Peyer's patch (tissue), 4 donors: ENCODE data around the gene ZMIZ1. TPM values are rescaled to one million over a fixed set of nuclear protein-coding genes. Genes with fewer than 3 reads are reported as not detected.
A peak's percentile ranks its signal among the peaks of the same experiment; 100 is the strongest.

Source experiments
- DNase-seq, 3 donors: peaks; one replicate each; pipeline ENCODE4 v3.0.0-alpha.2; 2017 to 2019
- H3K27ac ChIP-seq, 4 donors: fragments of 200-600 bp; sonication (generic); one replicate each; pipeline ENCODE4 v1.5.1; 2016 to 2019
- H3K27me3 ChIP-seq, 2 donors: fragments of 200-600 bp; sonication (generic); one replicate each; pipeline ENCODE4 v1.5.1; 2019
- H3K36me3 ChIP-seq, 3 donors: fragments of 200-600 bp; sonication (generic); one replicate each; pipeline ENCODE4 v1.5.1; 2016 to 2019
- H3K4me1 ChIP-seq, 4 donors: fragments of 200-600 bp; sonication (generic); one replicate each; pipeline ENCODE4 v1.5.1; 2016 to 2019
- H3K4me3 ChIP-seq, 4 donors: fragments of 200-600 bp; sonication (generic); 1 replicate in 3 of 4; 2 replicates in 1 of 4; pipeline ENCODE4 v1.5.1; 2016 to 2019; ENCODE audit warnings: mild to moderate bottlenecking in 1 of 4
- H3K9me3 ChIP-seq, 4 donors: fragments of 200-600 bp; sonication (generic); one replicate each; pipeline ENCODE4 v1.5.1; 2016 to 2019; ENCODE audit warnings: mild to moderate bottlenecking in 1 of 4
- POLR2A ChIP-seq, 2 donors: fragments of 450-650 bp; IDR thresholded peaks; one replicate each; pipeline ENCODE4 v1.5.1; 2017; ENCODE audit warnings: antibody characterized with exemption in 2 of 2, mild to moderate bottlenecking in 2 of 2, moderate library complexity in 2 of 2
- total RNA-seq, 4 donors: library from RNA; depleted of rRNA; stranded (reverse); fragments of >200 nt; gene quantifications; one replicate each; pipeline ENCODE4 v1.1.0, GENCODE V29; 2016
- TF ChIP-seq, protein P1 (sequence below), 6 experiments: fragments of 450-650 bp in 4 of 6; fragments of 200-600 bp in 2 of 6; sonication (generic) in 1 of 6; IDR thresholded peaks; one replicate each; pipeline ENCODE4 v1.5.1; 2017 to 2019; ENCODE audit warnings: antibody characterized with exemption in 6 of 6, mild to moderate bottlenecking in 3 of 6, moderate library complexity in 1 of 6

Gene ZMIZ1
- total RNA-seq, 4 donors from 2014 or later, result 40.4 to 86.7 (median 73.2) TPM

DNA sequence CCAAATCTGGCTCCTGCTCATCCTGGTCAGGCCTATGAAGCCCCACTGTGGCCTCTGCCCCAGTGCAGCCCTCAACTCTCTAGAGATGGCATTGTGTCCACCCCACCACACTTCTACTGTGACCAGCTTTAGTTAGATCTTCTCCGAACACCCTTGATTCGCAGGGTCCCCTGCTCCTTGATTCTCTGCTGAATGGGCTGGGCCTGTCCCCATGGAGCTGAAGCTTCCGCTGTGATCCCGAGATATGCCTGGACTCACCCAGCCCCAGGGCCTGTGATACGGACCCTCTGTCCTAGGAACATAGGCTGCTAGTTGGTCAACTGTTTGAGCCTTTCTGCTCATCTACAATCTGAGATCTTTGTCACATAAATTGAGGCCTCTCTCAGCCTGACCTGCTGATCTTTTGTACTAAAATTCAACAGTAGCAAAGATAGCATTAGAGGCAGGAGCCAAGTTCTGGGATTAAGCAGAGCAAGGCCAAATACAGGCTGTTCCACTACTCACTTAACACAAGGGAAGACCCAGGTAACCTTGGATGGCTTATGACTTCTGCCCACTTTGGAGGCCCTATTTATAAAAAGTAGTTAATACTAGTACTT is 272.0 kb downstream of the ZMIZ1 start:
- H3K27ac ChIP-seq, result no peak overlapping the region
- TF ChIP-seq, protein P1, sequence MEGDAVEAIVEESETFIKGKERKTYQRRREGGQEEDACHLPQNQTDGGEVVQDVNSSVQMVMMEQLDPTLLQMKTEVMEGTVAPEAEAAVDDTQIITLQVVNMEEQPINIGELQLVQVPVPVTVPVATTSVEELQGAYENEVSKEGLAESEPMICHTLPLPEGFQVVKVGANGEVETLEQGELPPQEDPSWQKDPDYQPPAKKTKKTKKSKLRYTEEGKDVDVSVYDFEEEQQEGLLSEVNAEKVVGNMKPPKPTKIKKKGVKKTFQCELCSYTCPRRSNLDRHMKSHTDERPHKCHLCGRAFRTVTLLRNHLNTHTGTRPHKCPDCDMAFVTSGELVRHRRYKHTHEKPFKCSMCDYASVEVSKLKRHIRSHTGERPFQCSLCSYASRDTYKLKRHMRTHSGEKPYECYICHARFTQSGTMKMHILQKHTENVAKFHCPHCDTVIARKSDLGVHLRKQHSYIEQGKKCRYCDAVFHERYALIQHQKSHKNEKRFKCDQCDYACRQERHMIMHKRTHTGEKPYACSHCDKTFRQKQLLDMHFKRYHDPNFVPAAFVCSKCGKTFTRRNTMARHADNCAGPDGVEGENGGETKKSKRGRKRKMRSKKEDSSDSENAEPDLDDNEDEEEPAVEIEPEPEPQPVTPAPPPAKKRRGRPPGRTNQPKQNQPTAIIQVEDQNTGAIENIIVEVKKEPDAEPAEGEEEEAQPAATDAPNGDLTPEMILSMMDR (IDR thresholded peaks at IDR 0.05), result no peak
- no peak for TF ChIP-seq POLR2A (IDR thresholded peaks at IDR 0.05)
- H3K36me3 ChIP-seq, result no peaks in the 10 kb centered on the region
- DNase-seq, result no peak
- no peaks in the 10 kb centered on the region for H3K9me3 ChIP-seq
- no peaks in the 10 kb centered on the region for H3K27me3 ChIP-seq
- H3K4me1 ChIP-seq, result no peaks in the 10 kb centered on the region
- H3K4me3 ChIP-seq, result no peak overlapping the region

DNA sequence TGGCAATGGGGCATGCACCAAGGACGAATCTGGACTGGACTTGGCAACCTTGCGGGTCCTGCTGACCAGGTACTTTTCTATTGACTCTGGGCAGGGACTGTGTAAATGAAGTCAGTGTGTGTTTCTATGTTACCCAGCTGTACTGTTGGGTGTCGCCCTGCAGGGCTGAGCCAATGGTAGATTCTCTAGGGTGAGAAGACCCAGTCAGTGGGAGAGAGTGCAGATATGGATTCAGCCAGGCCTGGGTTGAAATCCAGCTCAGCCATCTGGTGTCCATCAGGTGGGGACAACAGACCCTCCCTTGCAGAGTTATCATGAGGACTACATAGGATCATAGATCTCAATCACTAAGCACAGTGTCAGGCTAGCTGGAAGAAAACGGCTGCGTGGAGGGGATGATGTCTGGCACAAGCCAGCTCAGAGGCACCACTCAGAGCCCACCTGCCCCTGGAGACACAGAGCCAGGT is 273.6 kb downstream of the ZMIZ1 start:
- Histone ChIP-seq H3K36me3 (no peaks in the 10 kb centered on the region), H3K27me3 (no peaks in the 10 kb centered on the region), H3K4me3 (no peak overlapping the region), H3K27ac (no peak overlapping the region), H3K4me1 (peaks cover 0 to 7% (median 2%) of the 10 kb centered on the region in 4 donors), H3K9me3 (no peaks in the 10 kb centered on the region)
- DNase-seq, result peak in 1 of 3 donors; percentile 32
- TF ChIP-seq POLR2A (IDR thresholded peaks at IDR 0.05), result no peak
- TF ChIP-seq, protein P1 (IDR thresholded peaks at IDR 0.05), result no peak

DNA sequence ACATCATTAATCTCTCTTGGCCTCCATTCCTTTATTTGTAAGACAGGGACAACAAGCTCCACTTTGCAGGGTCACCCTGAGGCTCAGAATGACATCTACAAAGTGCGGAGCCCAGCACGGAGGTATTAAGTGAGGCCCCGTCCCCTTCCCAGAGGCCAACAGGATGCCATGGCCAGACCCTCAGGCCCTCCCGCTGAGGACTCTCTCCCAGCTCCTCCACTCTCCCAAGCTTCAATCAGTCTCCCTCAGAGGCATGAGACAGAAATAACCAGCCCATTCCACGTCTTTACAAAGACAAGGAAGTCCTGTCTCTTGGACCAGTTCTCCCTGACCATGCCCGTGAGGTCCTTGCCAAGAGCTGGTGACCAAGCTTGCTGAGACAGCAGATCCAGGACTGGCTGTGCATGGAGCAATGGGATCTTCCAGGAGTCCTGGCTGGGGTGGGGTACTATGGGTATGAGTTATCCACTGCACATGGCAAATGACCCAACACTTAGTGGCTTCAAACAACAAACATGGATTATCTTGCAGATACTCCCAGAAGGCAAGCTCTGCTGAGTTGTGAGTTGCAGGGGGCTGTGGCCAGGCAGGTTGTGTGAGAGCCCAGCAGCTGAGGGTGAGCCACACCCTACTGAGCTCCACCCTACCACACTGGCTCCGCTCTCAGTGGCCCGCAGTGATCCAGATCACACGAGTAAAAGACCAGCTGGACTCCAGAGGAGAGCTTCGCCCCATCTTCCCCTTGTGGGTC is 274.2 kb downstream of the ZMIZ1 start:
- TF ChIP-seq, protein P1 (IDR thresholded peaks at IDR 0.05), result no peak
- no peak for TF ChIP-seq POLR2A (IDR thresholded peaks at IDR 0.05)
- Histone ChIP-seq H3K27ac (no peak overlapping the region), H3K36me3 (no peaks in the 10 kb centered on the region), H3K9me3 (no peaks in the 10 kb centered on the region), H3K4me3 (no peak overlapping the region), H3K27me3 (no peaks in the 10 kb centered on the region), H3K4me1 (peaks cover 0 to 8% (median 2%) of the 10 kb centered on the region in 4 donors)
- peak in 1 of 3 donors; percentile 46 for DNase-seq

DNA sequence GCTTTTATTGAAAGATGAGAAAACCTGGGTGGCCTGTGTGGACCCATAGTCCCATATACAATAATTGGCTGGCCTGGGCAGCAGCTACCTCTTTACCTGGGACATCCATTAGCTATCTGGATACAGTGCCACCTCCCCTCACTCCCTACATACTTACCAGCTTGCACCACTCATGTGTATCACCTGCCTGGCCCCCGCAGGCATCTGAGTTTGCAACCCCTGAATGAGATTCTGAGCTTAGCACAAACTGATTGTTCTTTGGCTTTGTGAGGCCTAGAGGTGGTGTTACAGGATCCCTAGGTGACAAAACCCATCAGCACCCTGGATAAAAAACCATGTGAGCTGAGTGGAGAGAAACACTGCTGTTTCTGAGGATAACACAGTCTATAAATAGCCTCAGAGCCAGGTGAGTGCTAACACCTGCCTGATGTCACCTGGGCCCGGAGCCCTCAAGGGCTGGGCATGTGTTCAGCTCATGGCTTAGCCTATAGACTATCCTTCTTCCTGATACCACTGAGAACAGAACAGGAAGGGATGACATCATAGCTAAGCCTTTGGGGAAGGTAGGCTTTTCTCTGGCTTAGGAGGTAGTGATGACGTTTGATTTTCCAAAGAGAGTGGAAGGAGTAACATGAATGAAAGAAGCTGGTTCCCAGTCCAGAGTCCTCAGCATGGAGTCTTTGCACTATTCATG is 275.9 kb downstream of the ZMIZ1 start:
- H3K4me1 ChIP-seq, result peaks cover 2 to 16% (median 10%) of the 10 kb centered on the region in 4 donors

More for the DNA sequence above, 275.9 kb downstream of the ZMIZ1 start:
- peak in 1 of 3 donors; percentile 23 for DNase-seq
- H3K4me3 ChIP-seq, result no peak overlapping the region
- H3K27me3 ChIP-seq, result no peaks in the 10 kb centered on the region
- no peak overlapping the region for H3K27ac ChIP-seq
- TF ChIP-seq POLR2A (IDR thresholded peaks at IDR 0.05), result no peak
- TF ChIP-seq, protein P1 (IDR thresholded peaks at IDR 0.05), result no peak
- H3K9me3 ChIP-seq, result no peaks in the 10 kb centered on the region
- H3K36me3 ChIP-seq, result peaks cover 0 to 2% (median 0%) of the 10 kb centered on the region in 3 donors
